Peyer's patch (tissue), 4 donors: ENCODE measurements around the gene IBTK.

Experiments used
- CTCF ChIP-seq, 6 experiments: fragments of 450-650 bp in 4 of 6; fragments of 200-600 bp in 2 of 6; sonication (generic) in 1 of 6; IDR thresholded peaks; one replicate each; pipeline ENCODE4 v1.5.1; 2017 to 2019; ENCODE audit warnings: antibody characterized with exemption in 6 of 6, mild to moderate bottlenecking in 3 of 6, moderate library complexity in 1 of 6
- POLR2A ChIP-seq, 2 donors: fragments of 450-650 bp; IDR thresholded peaks; one replicate each; pipeline ENCODE4 v1.5.1; 2017; ENCODE audit warnings: antibody characterized with exemption in 2 of 2, mild to moderate bottlenecking in 2 of 2, moderate library complexity in 2 of 2

GRCh38 chr6:82264824-82265223 is 17.3 kb upstream of the IBTK start:
- TF ChIP-seq CTCF (IDR thresholded peaks at IDR 0.05): no peak
- TF ChIP-seq POLR2A (IDR thresholded peaks at IDR 0.05): no peak
